K562 (cell line): ENCODE data around the gene RACK1. TPM values are rescaled to one million over a fixed set of nuclear protein-coding genes. Genes with fewer than 3 reads are reported as not detected.
A peak's percentile ranks its signal among the peaks of the same experiment; 100 is the strongest.

Experiments
- ARID4B ChIP-seq: sonication (generic); formaldehyde crosslinking; IDR thresholded peaks from 2 replicates; pipeline ENCODE4 v1.8.0; 2022; ENCODE audit warnings: mild to moderate bottlenecking, missing genetic modification reagents
- ATF7 ChIP-seq: fragments of 450-650 bp; IDR thresholded peaks from 2 replicates; pipeline ENCODE4 v1.7.1; 2014; ENCODE audit warnings: mild to moderate bottlenecking, moderate library complexity
- ESRRA ChIP-seq: fragments of 450-650 bp; IDR thresholded peaks from 2 replicates; pipeline ENCODE4 v1.6.1; 2014; ENCODE audit warnings: low read depth, mild to moderate bottlenecking, moderate library complexity, borderline replicate concordance
- HNRNPLL ChIP-seq: fragments of 200-400 bp; formaldehyde crosslinking; IDR thresholded peaks from 2 replicates; pipeline ENCODE4 v1.6.1; 2017; ENCODE audit warnings: low read length, low read depth, mild to moderate bottlenecking; ENCODE audit not compliant: poor library complexity, severe bottlenecking
- MTA3 ChIP-seq: fragments of 450-650 bp; formaldehyde crosslinking; IDR thresholded peaks from 2 replicates; pipeline ENCODE4 v1.6.1; 2017; ENCODE audit warnings: mild to moderate bottlenecking, borderline replicate concordance
- POLR2A ChIP-seq: fragments of 450-650 bp; conservative IDR thresholded peaks from 2 replicates; pipeline ENCODE4 v1.6.1; 2016
- PRDM10 ChIP-seq: fragments of 450-650 bp; IDR thresholded peaks from 2 replicates; pipeline ENCODE4 v1.6.1; 2018; ENCODE audit not compliant: partially characterized antibody
- RFX7 ChIP-seq: fragments of 250-450 bp; sonication (Bioruptor Pico); IDR thresholded peaks from 2 replicates; pipeline ENCODE4 v1.5.1; 2021; ENCODE audit warnings: mild to moderate bottlenecking
- SIX5 ChIP-seq, 2 experiments: IDR thresholded peaks; 2 replicates each; pipeline ENCODE4 v1.6.1; 2011; ENCODE audit warnings: low read length in 2 of 2, borderline replicate concordance in 1 of 2, low read depth in 1 of 2, mild to moderate bottlenecking in 1 of 2, moderate library complexity in 1 of 2; ENCODE audit not compliant: insufficient read depth in 1 of 2
- TEAD2 ChIP-seq: fragments of 450-650 bp; IDR thresholded peaks from 2 replicates; pipeline ENCODE4 v1.6.1; 2016; ENCODE audit warnings: missing genetic modification characterization, control low read depth, missing compliant biosample characterization
- YY1 ChIP-seq, 3 experiments: IDR thresholded peaks; 2 replicates each; pipeline ENCODE4 v1.6.1; 2011; ENCODE audit warnings: low read length in 2 of 3, mild to moderate bottlenecking in 2 of 3, moderate library complexity in 2 of 3, borderline replicate concordance in 1 of 3, control low read depth in 1 of 3, low read depth in 1 of 3; ENCODE audit not compliant: insufficient read depth in 3 of 3, insufficient replicate concordance in 2 of 3, control insufficient read depth in 1 of 3, insufficient read length in 1 of 3; ENCODE audit errors: extremely low read depth in 1 of 3
- ZNF644 ChIP-seq: fragments of 200-800 bp; sonication (Bioruptor generic); IDR thresholded peaks from 2 replicates; pipeline ENCODE4 v1.6.1; 2016; ENCODE audit warnings: low read depth, missing genetic modification characterization, missing compliant biosample characterization
- polyA plus RNA-seq, 8 experiments: library from polyadenylated mRNA; depleted of rRNA in 4 of 8; stranded (reverse) in 5 of 8; unstranded in 3 of 8; fragments of >200 nt; fragmentation: Nextera tagmentation in 2 of 8; fragmentation: Illumina TruSeq in 1 of 8; extraction: Ambion mirVana in 2 of 8; extraction: Trizol in 1 of 8; gene quantifications; 2 replicates each; pipeline versions ENCODE4 v1.2.1 to v1.2.3, GENCODE V29; 2011 to 2014; ENCODE audit warnings: inconsistent platforms in 1 of 8, missing spikeins in 1 of 8
- total RNA-seq, 7 experiments: library from RNA; depleted of rRNA in 6 of 7; stranded (reverse); fragments of >200 nt in 6 of 7; fragmentation: Illumina TruSeq in 2 of 7; extraction: Trizol in 2 of 7; gene quantifications; 2 replicates each; pipeline versions ENCODE4 v1.2.1 to v1.2.3, GENCODE V29; 2011 to 2021; ENCODE audit warnings: low replicate concordance in 1 of 7
- TF ChIP-seq, protein P1 (sequence below), 3 experiments: fragments of 200-800 bp in 1 of 3; sonication (Bioruptor generic) in 1 of 3; sonication (generic) in 1 of 3; formaldehyde crosslinking in 1 of 3; IDR thresholded peaks; 2 replicates each; pipeline versions ENCODE4 v1.6.1 to v1.8.0; 2016 to 2022; ENCODE audit warnings: mild to moderate bottlenecking in 2 of 3, missing compliant biosample characterization in 2 of 3, missing genetic modification characterization in 2 of 3, missing genetic modification reagents in 1 of 3

Gene RACK1
- total and polyA plus RNA-seq, 9 of the 15 experiments (the other 6 are each of a cell fraction or from before 2014, with no cell fraction given), result 2,303 to 5,311 (median 3,833) TPM

DNA sequence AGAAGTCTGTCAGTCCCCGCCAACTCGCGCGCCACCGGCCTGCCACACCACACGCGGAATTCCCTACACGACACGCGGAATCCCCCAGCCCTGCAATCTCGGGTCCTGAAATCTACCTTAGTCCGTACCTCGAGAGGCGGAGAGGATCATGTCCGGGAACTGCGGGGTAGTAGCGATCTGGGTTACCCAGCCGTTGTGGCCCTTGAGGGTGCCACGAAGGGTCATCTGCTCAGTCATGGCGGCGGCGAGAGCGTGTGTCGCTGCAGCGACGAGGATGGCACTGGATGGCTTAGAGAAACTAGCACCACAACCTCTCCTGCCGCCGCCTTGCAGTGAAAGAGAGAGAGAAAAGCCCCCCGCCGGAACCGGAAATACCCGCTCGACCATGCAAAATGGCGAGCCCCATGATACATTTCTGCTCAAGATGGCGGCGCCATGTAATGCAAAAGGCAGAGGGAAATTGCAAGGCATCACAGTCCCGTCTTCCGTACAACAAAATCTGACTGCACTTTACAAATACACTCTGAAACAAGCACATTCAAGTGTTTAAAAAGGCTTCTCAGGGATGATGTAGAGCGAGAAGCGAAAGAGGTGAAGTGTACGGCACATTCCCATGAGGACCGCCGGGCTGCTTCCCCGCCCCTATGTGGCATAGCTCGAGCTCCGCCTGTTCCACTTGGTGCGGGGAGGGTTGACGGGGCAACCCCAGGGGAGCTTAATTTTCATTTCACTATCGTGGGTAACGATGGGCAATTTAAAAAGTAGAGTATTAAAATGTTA lies at the start of gene RACK1 (continued):
- TF ChIP-seq HNRNPLL (peak; percentile 61), ARID4B (CRISPR knock-in tag) (peak; percentile 70; the same call in 1 of the 2 replicates), ATF7 (peak; percentile 99), ZNF644 (tag) (peak; percentile 51; the same call in 1 of the 2 replicates), RFX7 (CRISPR knock-in tag) (no peak), TEAD2 (tag) (no peak), POLR2A (peak; percentile 99), MTA3 (peak; percentile 70; the same call in 1 of the 2 replicates), PRDM10 (peak; percentile 99), ESRRA (peak; percentile 26; the same call in 1 of the 2 replicates), YY1 (IDR thresholded peaks at IDR 0.05; ENCODE audit: borderline replicate concordance in 1 of 3, control insufficient read depth in 1 of 3, extremely low read depth in 1 of 3, insufficient read depth in 3 of 3, insufficient read length in 1 of 3, insufficient replicate concordance in 2 of 3, low read depth in 1 of 3, low read length in 2 of 3) (peak; percentile 98 to 100 (median 99)), SIX5 (IDR thresholded peaks at IDR 0.05; ENCODE audit: borderline replicate concordance in 1 of 2, insufficient read depth in 1 of 2, low read depth in 1 of 2, low read length in 2 of 2) (peak; percentile 28 to 39; a peak in 2 of 4 replicates)
- TF ChIP-seq, protein P1, sequence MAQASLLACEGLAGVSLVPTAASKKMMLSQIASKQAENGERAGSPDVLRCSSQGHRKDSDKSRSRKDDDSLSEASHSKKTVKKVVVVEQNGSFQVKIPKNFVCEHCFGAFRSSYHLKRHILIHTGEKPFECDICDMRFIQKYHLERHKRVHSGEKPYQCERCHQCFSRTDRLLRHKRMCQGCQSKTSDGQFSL (CRISPR knock-in tag; IDR thresholded peaks at IDR 0.05), result peak; percentile 77
- TF ChIP-seq, protein P1 (tag; IDR thresholded peaks at IDR 0.05), result peak in 1 of 2 experiments; percentile 39; a peak in 2 of 4 replicates
